Astrocyte of the cerebellum (primary cell): Measurements from ENCODE around the gene DLGAP1.

Source experiments
- DNase-seq: peaks from one replicate; pipeline ENCODE4 v3.0.0-alpha.2; 2011; ENCODE audit warnings: low read depth
- H3K4me3 ChIP-seq: 2 replicates; pipeline ENCODE4 v1.5.1; 2011; ENCODE audit warnings: mild to moderate bottlenecking, low read depth, low read length, moderate library complexity
- in situ Hi-C: cut with HindIII; loops from 2 replicates; pipeline ENCODE4 v1.10.0; 2017; ENCODE audit warnings: low sequenced_read_pairs
- TF ChIP-seq, protein P1 (sequence below): IDR thresholded peaks from 2 replicates; pipeline ENCODE4 v1.5.1; 2012; ENCODE audit warnings: low read length, low read depth, moderate library complexity, mild to moderate bottlenecking; ENCODE audit errors: missing control alignments

The DLGAP1 gene

DNA sequence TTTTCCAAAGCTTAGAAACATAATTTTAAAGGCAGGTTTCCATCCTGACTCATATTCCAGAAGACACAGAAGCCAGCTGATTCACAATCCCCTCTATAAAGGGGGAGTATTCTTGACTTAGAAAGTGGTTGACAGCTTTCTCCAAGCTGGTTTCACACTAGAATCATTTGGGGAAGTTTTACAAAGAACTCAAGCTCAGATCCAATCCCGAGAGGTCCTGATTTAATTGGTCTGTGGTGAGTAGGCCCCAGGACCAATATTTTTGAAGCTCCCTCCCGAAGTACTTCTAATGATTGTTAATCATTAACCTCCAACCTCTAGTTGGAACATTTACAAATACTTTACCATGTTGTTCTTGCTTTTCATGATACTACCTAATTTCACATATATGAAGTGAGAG is 184.1 kb downstream of the DLGAP1 start:
- no peak overlapping the region for H3K4me3 ChIP-seq
- TF ChIP-seq, protein P1, sequence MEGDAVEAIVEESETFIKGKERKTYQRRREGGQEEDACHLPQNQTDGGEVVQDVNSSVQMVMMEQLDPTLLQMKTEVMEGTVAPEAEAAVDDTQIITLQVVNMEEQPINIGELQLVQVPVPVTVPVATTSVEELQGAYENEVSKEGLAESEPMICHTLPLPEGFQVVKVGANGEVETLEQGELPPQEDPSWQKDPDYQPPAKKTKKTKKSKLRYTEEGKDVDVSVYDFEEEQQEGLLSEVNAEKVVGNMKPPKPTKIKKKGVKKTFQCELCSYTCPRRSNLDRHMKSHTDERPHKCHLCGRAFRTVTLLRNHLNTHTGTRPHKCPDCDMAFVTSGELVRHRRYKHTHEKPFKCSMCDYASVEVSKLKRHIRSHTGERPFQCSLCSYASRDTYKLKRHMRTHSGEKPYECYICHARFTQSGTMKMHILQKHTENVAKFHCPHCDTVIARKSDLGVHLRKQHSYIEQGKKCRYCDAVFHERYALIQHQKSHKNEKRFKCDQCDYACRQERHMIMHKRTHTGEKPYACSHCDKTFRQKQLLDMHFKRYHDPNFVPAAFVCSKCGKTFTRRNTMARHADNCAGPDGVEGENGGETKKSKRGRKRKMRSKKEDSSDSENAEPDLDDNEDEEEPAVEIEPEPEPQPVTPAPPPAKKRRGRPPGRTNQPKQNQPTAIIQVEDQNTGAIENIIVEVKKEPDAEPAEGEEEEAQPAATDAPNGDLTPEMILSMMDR: no peak
- no peak for DNase-seq
- in situ Hi-C loops: no loop called here

DNA sequence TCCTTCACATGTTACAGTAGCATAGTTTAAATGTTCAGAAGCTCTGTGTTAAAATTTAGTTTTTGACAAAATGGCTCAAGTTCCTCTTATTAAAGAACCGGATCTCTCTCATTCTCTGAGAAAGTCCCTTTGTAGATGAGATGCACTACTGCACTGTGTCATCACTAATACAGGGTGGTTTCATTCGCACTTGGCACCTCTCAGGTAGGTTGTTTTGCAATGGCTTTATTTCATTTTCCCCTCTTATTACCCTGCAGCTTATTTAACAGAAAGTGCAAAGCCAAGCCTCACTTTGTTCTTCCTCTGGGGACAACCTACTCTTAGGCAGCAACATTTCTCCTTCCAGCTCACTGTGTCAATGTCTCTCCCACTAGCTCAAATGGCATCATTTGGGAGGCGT is 185.1 kb downstream of the DLGAP1 start:
- no peak for DNase-seq
- no peak overlapping the region for H3K4me3 ChIP-seq
- in situ Hi-C loops: no loop called here
- TF ChIP-seq, protein P1: no peak

DNA sequence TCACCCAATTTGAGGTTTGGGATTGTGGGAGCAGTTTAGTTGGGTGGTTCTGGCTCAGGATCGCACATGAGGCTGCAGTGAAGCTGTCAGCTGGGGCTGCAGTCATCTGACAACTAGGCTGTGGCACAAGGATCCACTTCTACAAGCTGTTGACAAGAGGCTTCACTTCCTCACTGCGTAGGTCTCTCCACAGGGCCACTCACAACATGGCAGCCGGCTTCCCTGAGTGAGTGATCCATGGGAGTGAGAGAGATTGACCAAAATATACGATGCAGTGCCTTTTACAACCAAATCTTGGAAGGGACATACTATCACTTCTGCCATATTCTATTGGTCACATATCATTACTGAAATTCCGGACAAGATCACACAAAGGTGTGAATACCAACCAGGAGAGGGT is 187.5 kb downstream of the DLGAP1 start:
- H3K4me3 ChIP-seq: no peak overlapping the region
- TF ChIP-seq, protein P1: no peak

DNA sequence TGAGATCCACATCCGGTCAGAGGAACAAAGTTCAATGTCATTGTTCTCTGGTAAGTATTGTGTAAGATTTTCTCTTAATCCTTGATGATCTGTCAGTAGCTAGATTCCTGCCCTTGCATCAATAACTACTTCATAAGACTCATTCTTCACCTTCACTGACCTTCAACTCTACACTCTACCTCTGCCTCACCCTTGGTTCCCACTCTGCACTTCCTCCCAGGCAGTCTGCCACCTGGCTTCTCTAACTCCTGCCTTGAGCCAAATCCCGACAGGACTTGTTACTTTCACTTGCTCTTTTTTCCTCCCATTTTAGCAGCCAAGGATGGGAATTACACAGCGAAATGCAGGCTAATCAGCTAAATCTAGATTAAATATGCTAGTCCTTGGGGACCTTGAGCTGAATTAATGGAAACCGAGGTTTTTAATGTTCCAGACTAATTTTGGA is 190.7 kb downstream of the DLGAP1 start:
- TF ChIP-seq, protein P1: no peak
- H3K4me3 ChIP-seq: no peak overlapping the region
- in situ Hi-C loops: no loop called here
- no peak for DNase-seq

More for the DNA sequence above, 187.5 kb downstream of the DLGAP1 start:
- in situ Hi-C loops: no loop called here
- no peak for DNase-seq

DNA sequence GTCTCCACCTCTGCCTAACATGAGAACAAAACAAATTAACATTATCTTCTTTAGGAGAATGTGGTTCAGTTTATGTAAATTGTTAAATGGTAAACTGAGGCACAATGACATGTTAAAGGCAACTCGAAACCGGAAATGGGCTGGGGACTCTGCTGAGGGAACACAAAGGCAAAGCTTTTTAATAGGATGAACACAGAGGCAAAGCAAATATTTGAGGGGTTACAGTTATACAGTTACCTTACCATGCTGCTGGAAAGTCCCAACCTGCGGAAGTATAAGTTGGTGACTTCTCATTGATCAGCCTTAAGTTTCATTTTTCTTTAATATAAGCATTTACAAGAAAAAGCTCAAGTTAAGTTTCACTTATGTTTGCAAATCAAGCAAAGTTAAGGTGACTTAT is 195.0 kb downstream of the DLGAP1 start:
- no peak overlapping the region for H3K4me3 ChIP-seq
- TF ChIP-seq, protein P1: no peak

DNA sequence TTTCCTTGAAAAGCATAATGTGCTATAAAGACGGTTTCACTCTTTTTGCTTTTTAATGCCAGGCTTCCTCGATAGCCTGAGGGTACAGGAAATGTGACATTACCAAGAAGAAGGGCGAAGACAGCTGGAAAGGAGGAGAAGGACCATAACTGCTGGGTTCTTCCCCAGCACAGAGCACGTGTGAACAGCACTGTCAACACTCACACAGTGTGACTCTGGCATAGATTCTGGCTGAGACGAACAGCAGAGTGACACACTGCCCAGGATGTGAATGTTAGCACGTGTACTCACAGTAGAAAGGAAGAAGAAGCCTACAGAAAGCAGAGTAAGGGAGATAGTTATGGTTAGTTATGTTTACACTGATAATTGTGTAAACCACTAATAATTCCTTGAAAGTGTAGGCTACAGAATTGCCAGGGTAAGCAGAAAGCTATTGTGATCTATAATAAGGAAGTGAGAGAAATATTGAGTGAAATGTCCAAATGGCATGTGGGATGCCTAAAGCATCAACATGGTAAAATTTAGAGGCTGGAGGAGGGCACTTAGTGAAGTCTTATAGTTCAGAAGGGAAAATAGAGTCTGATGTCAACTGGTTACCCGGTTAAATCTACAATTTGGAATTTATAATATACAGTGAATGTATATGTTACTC is 198.2 kb downstream of the DLGAP1 start:
- TF ChIP-seq, protein P1: no peak
- no peak for DNase-seq
- in situ Hi-C loops: no loop called here
- no peak overlapping the region for H3K4me3 ChIP-seq

More for the DNA sequence above, 195.0 kb downstream of the DLGAP1 start:
- DNase-seq: no peak
- in situ Hi-C loops: no loop called here

DNA sequence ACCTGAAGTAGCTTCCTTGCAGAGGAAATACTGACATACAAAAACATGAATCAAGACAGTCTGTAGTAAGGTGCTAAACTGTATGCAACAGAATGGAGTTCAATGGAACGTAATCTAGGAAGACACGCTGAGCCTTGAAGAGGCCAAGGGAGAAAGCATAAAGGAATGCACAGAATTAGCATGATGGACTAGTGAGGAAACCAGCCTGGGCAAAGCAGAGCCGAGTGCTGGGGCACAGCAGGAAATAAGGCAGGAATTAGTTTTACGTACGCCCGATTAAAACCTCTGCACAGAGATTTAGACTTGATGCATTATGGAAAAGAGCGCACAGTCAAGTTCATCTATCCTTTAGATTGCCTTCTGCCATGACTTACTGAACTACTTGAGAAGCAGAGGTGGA is 200.3 kb downstream of the DLGAP1 start:
- TF ChIP-seq, protein P1: no peak
- DNase-seq: no peak
- in situ Hi-C loops: no loop called here
- no peak overlapping the region for H3K4me3 ChIP-seq
